ENCODE measurements around the gene QKI.

GRCh38 chr6:163392533-163392932 lies 22.0 kb upstream of the QKI start:
- TF ChIP-seq CTCF (IDR thresholded peaks at IDR 0.05) (no peak), POLR2A (IDR thresholded peaks at IDR 0.05) (no peak)

Data from ovary (tissue), 3 donors.